H1 (cell line): ENCODE measurements around the gene G6PC3. TPM values are rescaled to one million over a fixed set of nuclear protein-coding genes. Genes with fewer than 3 reads are reported as not detected.
A peak's percentile ranks its signal among the peaks of the same experiment; 100 is the strongest.

ENCODE experiments used
- ASH2L ChIP-seq: fragments of 200-600, 300-600 bp; sonication (generic); IDR thresholded peaks from one replicate; pipeline ENCODE4 v1.7.1; 2017; ENCODE audit warnings: low read length
- CHD1 ChIP-seq: IDR thresholded peaks from 2 replicates; pipeline ENCODE4 v1.6.1; 2012; ENCODE audit warnings: low read depth, low read length, improper control_type of control experiment
- HDAC6 ChIP-seq: IDR thresholded peaks from one replicate; pipeline ENCODE4 v1.7.1; 2012; ENCODE audit warnings: low read depth, mild to moderate bottlenecking, inconsistent platforms, low read length, moderate library complexity
- KDM4A ChIP-seq: IDR thresholded peaks from one replicate; pipeline ENCODE4 v1.7.1; 2012; ENCODE audit warnings: low read depth, mild to moderate bottlenecking, moderate library complexity, low read length, inconsistent platforms; ENCODE audit not compliant: severe bottlenecking
- NANOG ChIP-seq: IDR thresholded peaks from 2 replicates; pipeline ENCODE4 v1.6.1; 2011; ENCODE audit warnings: low read length, low read depth, mild to moderate bottlenecking, inconsistent platforms; ENCODE audit not compliant: insufficient read depth, poor library complexity, severe bottlenecking
- RXRA ChIP-seq: IDR thresholded peaks from 2 replicates; pipeline ENCODE4 v1.6.1; 2011; ENCODE audit warnings: low read depth, mild to moderate bottlenecking, low read length, moderate library complexity; ENCODE audit not compliant: insufficient read depth
- SIN3A ChIP-seq, 2 experiments: IDR thresholded peaks in 1 of 2; conservative IDR thresholded peaks in 1 of 2; 2 replicates each; pipeline ENCODE4 v1.6.1; 2011 to 2012; ENCODE audit warnings: low read length in 2 of 2, improper control_type of control experiment in 1 of 2, low read depth in 1 of 2, mild to moderate bottlenecking in 1 of 2
- TCF12 ChIP-seq: IDR thresholded peaks from 2 replicates; pipeline ENCODE4 v1.6.1; 2011; ENCODE audit warnings: low read depth, mild to moderate bottlenecking, low read length
- polyA plus RNA-seq, 7 experiments: library from polyadenylated mRNA; depleted of rRNA in 3 of 7; stranded (reverse) in 5 of 7; unstranded in 2 of 7; fragments of >200 nt in 5 of 7; fragments of 200-250 nt in 2 of 7; gene quantifications; 1 replicate in 5 of 7; 2 replicates in 1 of 7; 4 replicates in 1 of 7; pipeline versions ENCODE4 v1.2.1 to v1.2.3, GENCODE V29; 2011 to 2013; ENCODE audit warnings: missing spikeins in 2 of 7, mixed read lengths in 2 of 7
- total RNA-seq: library from RNA; stranded (reverse); fragmentation: NEBNext Ultra II Directional; extraction: Animal tissue kit (Norgen Biotek cat#: 25700); gene quantifications from 2 replicates; pipeline ENCODE4 v1.2.1, GENCODE V29; 2021
- TF ChIP-seq, protein P1 (sequence below): fragments of 300-600 bp; sonication (generic); IDR thresholded peaks from 2 replicates; pipeline ENCODE4 v1.7.1; 2012; ENCODE audit warnings: low read length, moderate library complexity, mild to moderate bottlenecking, inconsistent platforms; ENCODE audit not compliant: insufficient replicate concordance

The G6PC3 gene
- total and polyA plus RNA-seq, 2 of the 8 experiments (the other 6 are each of a cell fraction or from before 2014, with no cell fraction given) = 104 to 343 TPM

DNA sequence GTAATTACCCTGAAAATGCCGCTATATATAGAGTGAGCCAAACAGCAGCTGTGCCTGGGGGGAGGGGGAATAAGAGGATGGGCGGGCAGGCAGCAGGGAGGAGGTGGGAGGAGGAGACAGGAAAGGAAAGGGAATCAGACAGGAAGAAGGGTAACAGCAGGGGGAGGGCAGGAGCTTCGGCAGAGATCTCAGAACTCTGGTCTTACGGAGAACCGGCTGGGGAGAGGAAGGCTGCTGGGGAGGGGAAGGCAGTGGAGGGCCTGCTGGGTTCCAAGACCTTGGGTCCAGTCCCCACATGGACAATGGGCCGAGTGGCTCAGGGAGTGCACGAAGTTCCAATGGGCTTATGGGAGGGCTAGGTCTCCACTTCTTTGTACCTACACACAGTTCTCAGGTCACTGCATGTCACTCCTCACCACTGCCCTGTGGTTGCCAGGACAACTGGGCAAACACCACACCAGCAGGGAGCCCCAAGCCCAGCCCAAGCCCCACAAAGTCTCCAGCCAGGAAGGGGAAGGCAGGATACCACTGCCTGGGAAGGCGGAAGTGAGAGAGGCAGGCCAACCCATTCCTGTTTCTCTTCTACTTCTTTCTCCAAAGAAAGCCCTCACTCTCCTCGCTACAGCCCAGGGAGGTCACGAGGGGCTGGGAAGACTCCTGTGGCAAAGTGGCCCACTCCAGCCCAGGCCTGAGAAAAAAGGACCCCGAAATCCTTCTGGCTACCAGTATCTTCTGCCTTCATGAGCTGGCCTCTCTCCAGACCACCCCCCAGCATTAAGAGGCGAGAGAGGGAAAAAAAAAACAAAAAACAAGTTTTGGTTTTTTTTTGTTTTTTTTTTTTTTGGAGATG lies 25.3 kb downstream of the G6PC3 start (continued):
- TF ChIP-seq, protein P1, sequence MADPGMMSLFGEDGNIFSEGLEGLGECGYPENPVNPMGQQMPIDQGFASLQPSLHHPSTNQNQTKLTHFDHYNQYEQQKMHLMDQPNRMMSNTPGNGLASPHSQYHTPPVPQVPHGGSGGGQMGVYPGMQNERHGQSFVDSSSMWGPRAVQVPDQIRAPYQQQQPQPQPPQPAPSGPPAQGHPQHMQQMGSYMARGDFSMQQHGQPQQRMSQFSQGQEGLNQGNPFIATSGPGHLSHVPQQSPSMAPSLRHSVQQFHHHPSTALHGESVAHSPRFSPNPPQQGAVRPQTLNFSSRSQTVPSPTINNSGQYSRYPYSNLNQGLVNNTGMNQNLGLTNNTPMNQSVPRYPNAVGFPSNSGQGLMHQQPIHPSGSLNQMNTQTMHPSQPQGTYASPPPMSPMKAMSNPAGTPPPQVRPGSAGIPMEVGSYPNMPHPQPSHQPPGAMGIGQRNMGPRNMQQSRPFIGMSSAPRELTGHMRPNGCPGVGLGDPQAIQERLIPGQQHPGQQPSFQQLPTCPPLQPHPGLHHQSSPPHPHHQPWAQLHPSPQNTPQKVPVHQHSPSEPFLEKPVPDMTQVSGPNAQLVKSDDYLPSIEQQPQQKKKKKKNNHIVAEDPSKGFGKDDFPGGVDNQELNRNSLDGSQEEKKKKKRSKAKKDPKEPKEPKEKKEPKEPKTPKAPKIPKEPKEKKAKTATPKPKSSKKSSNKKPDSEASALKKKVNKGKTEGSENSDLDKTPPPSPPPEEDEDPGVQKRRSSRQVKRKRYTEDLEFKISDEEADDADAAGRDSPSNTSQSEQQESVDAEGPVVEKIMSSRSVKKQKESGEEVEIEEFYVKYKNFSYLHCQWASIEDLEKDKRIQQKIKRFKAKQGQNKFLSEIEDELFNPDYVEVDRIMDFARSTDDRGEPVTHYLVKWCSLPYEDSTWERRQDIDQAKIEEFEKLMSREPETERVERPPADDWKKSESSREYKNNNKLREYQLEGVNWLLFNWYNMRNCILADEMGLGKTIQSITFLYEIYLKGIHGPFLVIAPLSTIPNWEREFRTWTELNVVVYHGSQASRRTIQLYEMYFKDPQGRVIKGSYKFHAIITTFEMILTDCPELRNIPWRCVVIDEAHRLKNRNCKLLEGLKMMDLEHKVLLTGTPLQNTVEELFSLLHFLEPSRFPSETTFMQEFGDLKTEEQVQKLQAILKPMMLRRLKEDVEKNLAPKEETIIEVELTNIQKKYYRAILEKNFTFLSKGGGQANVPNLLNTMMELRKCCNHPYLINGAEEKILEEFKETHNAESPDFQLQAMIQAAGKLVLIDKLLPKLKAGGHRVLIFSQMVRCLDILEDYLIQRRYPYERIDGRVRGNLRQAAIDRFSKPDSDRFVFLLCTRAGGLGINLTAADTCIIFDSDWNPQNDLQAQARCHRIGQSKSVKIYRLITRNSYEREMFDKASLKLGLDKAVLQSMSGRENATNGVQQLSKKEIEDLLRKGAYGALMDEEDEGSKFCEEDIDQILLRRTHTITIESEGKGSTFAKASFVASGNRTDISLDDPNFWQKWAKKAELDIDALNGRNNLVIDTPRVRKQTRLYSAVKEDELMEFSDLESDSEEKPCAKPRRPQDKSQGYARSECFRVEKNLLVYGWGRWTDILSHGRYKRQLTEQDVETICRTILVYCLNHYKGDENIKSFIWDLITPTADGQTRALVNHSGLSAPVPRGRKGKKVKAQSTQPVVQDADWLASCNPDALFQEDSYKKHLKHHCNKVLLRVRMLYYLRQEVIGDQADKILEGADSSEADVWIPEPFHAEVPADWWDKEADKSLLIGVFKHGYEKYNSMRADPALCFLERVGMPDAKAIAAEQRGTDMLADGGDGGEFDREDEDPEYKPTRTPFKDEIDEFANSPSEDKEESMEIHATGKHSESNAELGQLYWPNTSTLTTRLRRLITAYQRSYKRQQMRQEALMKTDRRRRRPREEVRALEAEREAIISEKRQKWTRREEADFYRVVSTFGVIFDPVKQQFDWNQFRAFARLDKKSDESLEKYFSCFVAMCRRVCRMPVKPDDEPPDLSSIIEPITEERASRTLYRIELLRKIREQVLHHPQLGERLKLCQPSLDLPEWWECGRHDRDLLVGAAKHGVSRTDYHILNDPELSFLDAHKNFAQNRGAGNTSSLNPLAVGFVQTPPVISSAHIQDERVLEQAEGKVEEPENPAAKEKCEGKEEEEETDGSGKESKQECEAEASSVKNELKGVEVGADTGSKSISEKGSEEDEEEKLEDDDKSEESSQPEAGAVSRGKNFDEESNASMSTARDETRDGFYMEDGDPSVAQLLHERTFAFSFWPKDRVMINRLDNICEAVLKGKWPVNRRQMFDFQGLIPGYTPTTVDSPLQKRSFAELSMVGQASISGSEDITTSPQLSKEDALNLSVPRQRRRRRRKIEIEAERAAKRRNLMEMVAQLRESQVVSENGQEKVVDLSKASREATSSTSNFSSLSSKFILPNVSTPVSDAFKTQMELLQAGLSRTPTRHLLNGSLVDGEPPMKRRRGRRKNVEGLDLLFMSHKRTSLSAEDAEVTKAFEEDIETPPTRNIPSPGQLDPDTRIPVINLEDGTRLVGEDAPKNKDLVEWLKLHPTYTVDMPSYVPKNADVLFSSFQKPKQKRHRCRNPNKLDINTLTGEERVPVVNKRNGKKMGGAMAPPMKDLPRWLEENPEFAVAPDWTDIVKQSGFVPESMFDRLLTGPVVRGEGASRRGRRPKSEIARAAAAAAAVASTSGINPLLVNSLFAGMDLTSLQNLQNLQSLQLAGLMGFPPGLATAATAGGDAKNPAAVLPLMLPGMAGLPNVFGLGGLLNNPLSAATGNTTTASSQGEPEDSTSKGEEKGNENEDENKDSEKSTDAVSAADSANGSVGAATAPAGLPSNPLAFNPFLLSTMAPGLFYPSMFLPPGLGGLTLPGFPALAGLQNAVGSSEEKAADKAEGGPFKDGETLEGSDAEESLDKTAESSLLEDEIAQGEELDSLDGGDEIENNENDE = no peak
- peak; percentile 34 for TF ChIP-seq KDM4A
- TF ChIP-seq TCF12 = peak; percentile 85
- no peak for TF ChIP-seq HDAC6
- TF ChIP-seq SIN3A (conservative IDR thresholded peaks at IDR 0.05 in 1 of 2, IDR thresholded peaks at IDR 0.05 in 1 of 2; ENCODE audit: low read depth in 1 of 2, low read length in 2 of 2) = peak; percentile 41 to 86; a peak in 2 of 4 replicates
- TF ChIP-seq ASH2L = peak; percentile 84
- TF ChIP-seq CHD1 = no peak
- no peak for TF ChIP-seq RXRA
- TF ChIP-seq NANOG = no peak
